Right lobe of liver (tissue), 4 donors: ENCODE data around the gene CTCFL.

Experiments
- CTCF ChIP-seq, 4 donors: fragments of 200-600 bp in 3 of 4; fragments of 450-650 bp in 1 of 4; IDR thresholded peaks; one replicate each; pipeline versions ENCODE4 v1.5.1 to v1.8.0; 2016 to 2022; ENCODE audit warnings: antibody characterized with exemption in 4 of 4, mild to moderate bottlenecking in 2 of 4
- POLR2A ChIP-seq: fragments of 450-650 bp; IDR thresholded peaks from one replicate; pipeline ENCODE4 v1.6.1; 2017; ENCODE audit warnings: antibody characterized with exemption, mild to moderate bottlenecking
- donor health status: DM: no; HTN: no; CAD: no.
- donor health status: DM: no; HTN: no; CAD: no.
- donor health status: DM: no; HTN: yes; CAD: no.

DNA sequence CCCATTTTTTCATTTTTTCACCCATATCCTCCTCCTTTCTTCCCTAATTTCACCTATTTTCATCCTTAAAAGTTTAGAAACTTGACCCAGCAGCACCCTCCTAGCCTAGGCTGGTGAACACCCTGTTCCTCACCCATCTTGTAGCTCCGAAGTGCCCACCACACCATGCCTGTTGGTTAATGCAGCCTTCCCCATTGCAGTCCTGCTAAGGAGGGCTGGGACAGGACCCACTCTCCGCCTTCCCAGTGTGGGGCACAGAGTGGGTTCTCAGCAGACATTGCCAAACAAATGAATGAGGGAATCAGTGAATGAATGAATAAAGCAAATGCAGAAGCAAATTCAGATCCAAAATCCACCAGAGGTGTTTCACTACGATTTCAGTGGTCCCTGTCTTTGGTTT lies 45.7 kb downstream of the CTCFL start:
- no peak for TF ChIP-seq CTCF (IDR thresholded peaks at IDR 0.05)
- TF ChIP-seq POLR2A = no peak
